HepG2 (cell line): ENCODE results near the gene EIF6. TPM values are rescaled to one million over a fixed set of nuclear protein-coding genes. Genes with fewer than 3 reads are reported as not detected.

Source experiments
- ARNT2 ChIP-seq: sonication (generic); formaldehyde crosslinking; IDR thresholded peaks from 2 replicates; pipeline ENCODE4 v1.8.0; 2022; ENCODE audit warnings: mild to moderate bottlenecking, low read depth, missing genetic modification reagents, moderate library complexity
- BORCS8-MEF2B ChIP-seq: sonication (generic); formaldehyde crosslinking; IDR thresholded peaks from 2 replicates; pipeline ENCODE4 v1.8.0; 2022; ENCODE audit warnings: mild to moderate bottlenecking, missing genetic modification reagents
- CBFB ChIP-seq: sonication (generic); formaldehyde crosslinking; IDR thresholded peaks from 2 replicates; pipeline ENCODE4 v1.4.0; 2020; ENCODE audit warnings: missing genetic modification reagents
- CC2D1A ChIP-seq: sonication (generic); formaldehyde crosslinking; IDR thresholded peaks from 2 replicates; pipeline ENCODE4 v1.8.1; 2023; ENCODE audit warnings: mild to moderate bottlenecking, missing genetic modification reagents
- DNMT1 ChIP-seq: sonication (generic); formaldehyde crosslinking; IDR thresholded peaks from 2 replicates; pipeline ENCODE4 v1.5.1; 2020; ENCODE audit warnings: mild to moderate bottlenecking, missing genetic modification reagents
- ERF ChIP-seq: IDR thresholded peaks from 2 replicates; pipeline ENCODE4 v1.6.1; 2018; ENCODE audit warnings: missing biosample characterization, missing genetic modification reagents
- FIP1L1 ChIP-seq: fragments of 200-400 bp; formaldehyde crosslinking; IDR thresholded peaks from 2 replicates; pipeline ENCODE4 v1.6.1; 2018; ENCODE audit warnings: low read depth, mild to moderate bottlenecking, low read length, moderate library complexity, borderline replicate concordance; ENCODE audit not compliant: insufficient read depth
- GFI1 ChIP-seq: sonication (generic); formaldehyde crosslinking; IDR thresholded peaks from 2 replicates; pipeline ENCODE4 v1.5.0; 2020; ENCODE audit warnings: missing genetic modification reagents, mild to moderate bottlenecking, borderline replicate concordance
- ISX ChIP-seq: sonication (generic); formaldehyde crosslinking; conservative IDR thresholded peaks from 2 replicates; pipeline ENCODE4 v1.5.0; 2020; ENCODE audit warnings: missing genetic modification reagents
- KDM3A ChIP-seq: IDR thresholded peaks from 2 replicates; pipeline ENCODE4 v1.6.1; 2018; ENCODE audit warnings: low read depth, missing compliant biosample characterization
- MAFG ChIP-seq: sonication (generic); formaldehyde crosslinking; IDR thresholded peaks from 2 replicates; pipeline ENCODE4 v1.5.1; 2020; ENCODE audit warnings: mild to moderate bottlenecking, missing genetic modification reagents
- MIXL1 ChIP-seq: IDR thresholded peaks from 2 replicates; pipeline ENCODE4 v1.6.1; 2016
- POLR2G ChIP-seq: fragments of 200-400 bp; formaldehyde crosslinking; IDR thresholded peaks from 2 replicates; pipeline ENCODE4 v1.6.1; 2018; ENCODE audit warnings: mild to moderate bottlenecking, low read depth, low read length, moderate library complexity
- SMAD9 ChIP-seq: sonication (generic); formaldehyde crosslinking; IDR thresholded peaks from 2 replicates; pipeline ENCODE4 v1.5.1; 2020; ENCODE audit warnings: mild to moderate bottlenecking, missing genetic modification reagents
- TIGD3 ChIP-seq: sonication (generic); formaldehyde crosslinking; IDR thresholded peaks from 2 replicates; pipeline ENCODE4 v1.5.1; 2020; ENCODE audit warnings: mild to moderate bottlenecking, missing genetic modification reagents, borderline replicate concordance
- ZBTB38 ChIP-seq: sonication (generic); formaldehyde crosslinking; IDR thresholded peaks from 2 replicates; pipeline ENCODE4 v1.5.1; 2020; ENCODE audit warnings: mild to moderate bottlenecking, missing genetic modification reagents
- ZKSCAN5 ChIP-seq: sonication (generic); formaldehyde crosslinking; IDR thresholded peaks from 2 replicates; pipeline ENCODE4 v1.5.1; 2020; ENCODE audit warnings: mild to moderate bottlenecking, missing genetic modification reagents
- ZNF382 ChIP-seq: sonication (generic); formaldehyde crosslinking; IDR thresholded peaks from 2 replicates; pipeline ENCODE4 v1.5.0; 2020; ENCODE audit warnings: missing genetic modification reagents, mild to moderate bottlenecking, borderline replicate concordance
- ZNF747 ChIP-seq: sonication (generic); formaldehyde crosslinking; IDR thresholded peaks from 2 replicates; pipeline ENCODE4 v1.8.1; 2023; ENCODE audit warnings: missing genetic modification reagents, mild to moderate bottlenecking, borderline replicate concordance
- ZZZ3 ChIP-seq: sonication (generic); formaldehyde crosslinking; IDR thresholded peaks from 2 replicates; pipeline ENCODE4 v1.4.0; 2020; ENCODE audit warnings: missing genetic modification reagents, mild to moderate bottlenecking, borderline replicate concordance
- polyA plus RNA-seq, 8 experiments: library from polyadenylated mRNA; depleted of rRNA in 3 of 8; stranded (reverse) in 7 of 8; unstranded in 1 of 8; fragments of >200 nt; fragmentation: Illumina TruSeq in 4 of 8; extraction: Trizol in 4 of 8; gene quantifications; 2 replicates each; pipeline versions ENCODE4 v1.2.1 to v1.2.3, GENCODE V29; 2011 to 2016; ENCODE audit warnings: low read depth in 4 of 8, missing spikeins in 1 of 8, mixed read lengths in 1 of 8; ENCODE audit not compliant: insufficient read depth in 1 of 8
- total RNA-seq, 5 experiments: library from RNA; depleted of rRNA; stranded (reverse); fragments of >200 nt; fragmentation: Illumina TruSeq; extraction: Trizol; gene quantifications; 2 replicates each; pipeline ENCODE4 v1.2.3, GENCODE V29; 2016; ENCODE audit warnings: low read depth in 1 of 5
- TF ChIP-seq, protein P1 (sequence below): sonication (generic); formaldehyde crosslinking; IDR thresholded peaks from 2 replicates; pipeline ENCODE4 v1.4.0; 2020; ENCODE audit warnings: mild to moderate bottlenecking, missing genetic modification reagents
- TF ChIP-seq, protein P2 (sequence below): IDR thresholded peaks from 2 replicates; pipeline ENCODE4 v1.6.1; 2016; ENCODE audit warnings: low read depth, control low read depth
- TF ChIP-seq, protein P3 (sequence below): sonication (generic); formaldehyde crosslinking; IDR thresholded peaks from 2 replicates; pipeline ENCODE4 v1.4.0; 2020; ENCODE audit warnings: mild to moderate bottlenecking, low read depth, missing genetic modification reagents

Gene EIF6
- total and polyA plus RNA-seq, 2 of the 13 experiments (the other 11 are each of a cell fraction or from before 2014, with no cell fraction given): 462 to 466 TPM

DNA sequence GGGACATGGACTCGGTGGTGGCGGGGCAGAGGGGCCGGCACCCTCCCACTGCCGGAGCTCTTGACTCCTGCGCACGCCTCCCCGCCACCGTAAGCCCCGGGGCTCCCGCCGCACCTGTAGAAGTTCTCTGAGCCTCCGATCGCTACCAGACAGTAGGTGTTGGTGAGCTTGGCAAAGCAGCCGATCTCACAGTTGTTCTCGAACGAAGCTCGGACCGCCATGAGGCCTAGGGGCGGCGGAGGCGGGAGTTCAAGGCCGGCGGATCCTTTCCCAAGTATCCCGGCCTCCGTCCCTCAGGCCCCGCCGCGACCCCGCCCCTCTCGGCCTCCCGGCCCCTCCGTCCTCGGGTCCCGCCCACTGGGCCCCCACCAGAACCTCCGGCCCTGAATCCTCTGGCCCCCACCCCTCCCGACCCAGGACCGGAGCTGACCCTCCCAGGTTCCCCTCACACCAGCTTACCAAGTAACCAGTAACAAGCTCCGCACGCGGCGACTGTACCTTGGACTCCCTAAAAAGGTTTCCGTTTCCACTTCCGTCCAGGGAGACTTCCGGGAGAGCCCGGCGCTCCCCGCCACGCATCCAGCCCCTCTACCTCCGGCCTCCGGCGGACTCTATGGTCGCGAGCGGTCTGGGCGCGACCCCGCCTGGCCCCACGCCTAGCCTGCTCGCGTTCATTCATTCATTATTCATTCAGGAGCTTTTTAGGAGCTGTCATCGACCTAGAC, at the start of gene EIF6 (continued):
- peak; percentile 98 for TF ChIP-seq POLR2G
- TF ChIP-seq, protein P1, sequence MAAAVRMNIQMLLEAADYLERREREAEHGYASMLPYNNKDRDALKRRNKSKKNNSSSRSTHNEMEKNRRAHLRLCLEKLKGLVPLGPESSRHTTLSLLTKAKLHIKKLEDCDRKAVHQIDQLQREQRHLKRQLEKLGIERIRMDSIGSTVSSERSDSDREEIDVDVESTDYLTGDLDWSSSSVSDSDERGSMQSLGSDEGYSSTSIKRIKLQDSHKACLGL (CRISPR knock-in tag): peak; percentile 89
- peak; percentile 67 for TF ChIP-seq ZZZ3 (CRISPR knock-in tag)
- TF ChIP-seq, protein P2, sequence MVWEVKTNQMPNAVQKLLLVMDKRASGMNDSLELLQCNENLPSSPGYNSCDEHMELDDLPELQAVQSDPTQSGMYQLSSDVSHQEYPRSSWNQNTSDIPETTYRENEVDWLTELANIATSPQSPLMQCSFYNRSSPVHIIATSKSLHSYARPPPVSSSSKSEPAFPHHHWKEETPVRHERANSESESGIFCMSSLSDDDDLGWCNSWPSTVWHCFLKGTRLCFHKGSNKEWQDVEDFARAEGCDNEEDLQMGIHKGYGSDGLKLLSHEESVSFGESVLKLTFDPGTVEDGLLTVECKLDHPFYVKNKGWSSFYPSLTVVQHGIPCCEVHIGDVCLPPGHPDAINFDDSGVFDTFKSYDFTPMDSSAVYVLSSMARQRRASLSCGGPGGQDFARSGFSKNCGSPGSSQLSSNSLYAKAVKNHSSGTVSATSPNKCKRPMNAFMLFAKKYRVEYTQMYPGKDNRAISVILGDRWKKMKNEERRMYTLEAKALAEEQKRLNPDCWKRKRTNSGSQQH (CRISPR knock-in tag): peak; percentile 100
- peak; percentile 85; the same call in 1 of the 2 replicates for TF ChIP-seq KDM3A (CRISPR knock-in tag)
- peak; percentile 93 for TF ChIP-seq DNMT1
- peak; percentile 86; the same call in 1 of the 2 replicates for TF ChIP-seq CC2D1A (CRISPR knock-in tag)
- TF ChIP-seq MAFG: 0 out of 2 replicates have a peak, but pooled peaks have one; percentile 72
- TF ChIP-seq ZKSCAN5 (CRISPR knock-in tag): peak; percentile 73
- peak; percentile 56; the same call in 1 of the 2 replicates for TF ChIP-seq FIP1L1
- peak; percentile 39; the same call in 1 of the 2 replicates for TF ChIP-seq MIXL1
- peak; percentile 87 for TF ChIP-seq TIGD3 (CRISPR knock-in tag)
- peak; percentile 38; the same call in 1 of the 2 replicates for TF ChIP-seq CBFB
- peak; percentile 93 for TF ChIP-seq ERF
- peak; percentile 86 for TF ChIP-seq GFI1 (CRISPR knock-in tag)
- no peak for TF ChIP-seq ISX (CRISPR knock-in tag)
- TF ChIP-seq, protein P3, sequence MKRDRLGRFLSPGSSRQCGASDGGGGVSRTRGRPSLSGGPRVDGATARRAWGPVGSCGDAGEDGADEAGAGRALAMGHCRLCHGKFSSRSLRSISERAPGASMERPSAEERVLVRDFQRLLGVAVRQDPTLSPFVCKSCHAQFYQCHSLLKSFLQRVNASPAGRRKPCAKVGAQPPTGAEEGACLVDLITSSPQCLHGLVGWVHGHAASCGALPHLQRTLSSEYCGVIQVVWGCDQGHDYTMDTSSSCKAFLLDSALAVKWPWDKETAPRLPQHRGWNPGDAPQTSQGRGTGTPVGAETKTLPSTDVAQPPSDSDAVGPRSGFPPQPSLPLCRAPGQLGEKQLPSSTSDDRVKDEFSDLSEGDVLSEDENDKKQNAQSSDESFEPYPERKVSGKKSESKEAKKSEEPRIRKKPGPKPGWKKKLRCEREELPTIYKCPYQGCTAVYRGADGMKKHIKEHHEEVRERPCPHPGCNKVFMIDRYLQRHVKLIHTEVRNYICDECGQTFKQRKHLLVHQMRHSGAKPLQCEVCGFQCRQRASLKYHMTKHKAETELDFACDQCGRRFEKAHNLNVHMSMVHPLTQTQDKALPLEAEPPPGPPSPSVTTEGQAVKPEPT: peak; percentile 61; the same call in 1 of the 2 replicates
- no peak for TF ChIP-seq ZNF382 (CRISPR knock-in tag)
- TF ChIP-seq ARNT2 (CRISPR knock-in tag): peak; percentile 86
- TF ChIP-seq SMAD9 (CRISPR knock-in tag): no peak
- peak; percentile 93; the same call in 1 of the 2 replicates for TF ChIP-seq ZBTB38 (CRISPR knock-in tag)
- peak; percentile 78 for TF ChIP-seq BORCS8-MEF2B (CRISPR knock-in tag)
- peak; percentile 95; the same call in 1 of the 2 replicates for TF ChIP-seq ZNF747 (CRISPR knock-in tag)
